ENCODE results near the gene ULBP2.
"Not testable (repeated sequence)": the region's sequence is repeated elsewhere in the genome, so short reads cannot be mapped to it uniquely, and the experiment has no call there.

Gene ULBP2
- total RNA-seq = 0.24 to 1.6 (median 0.79) reads per million in 18 experiments

- peak; percentile 84 to 86 for DNase-seq
Observed at GRCh38 chr6:149941583-149942460, at the start of gene ULBP2. ULBP2 (plus strand) TSS chr6:149942014; CDS start chr6:149942073, 59 bp downstream.

- peak in 1 of 2 donors; percentile 13 for DNase-seq
Observed at GRCh38 chr6:149895048-149895590, 46.7 kb upstream of the ULBP2 start.

GRCh38 chr6:149895833-149896271 lies 46.0 kb upstream of the ULBP2 start:
- peak in 1 of 2 donors; percentile 3 for DNase-seq

GRCh38 chr6:149896491-149896890 lies 45.3 kb upstream of the ULBP2 start:
- DNase-seq = no peak

GRCh38 chr6:149897015-149897697 lies 44.7 kb upstream of the ULBP2 start:
- no peak for DNase-seq

GRCh38 chr6:149897855-149898744 lies 43.7 kb upstream of the ULBP2 start, which contains the start of gene RAET1E:
RAET1E (minus strand) TSS chr6:149898113; CDS start chr6:149890901, 7,212 bp downstream.
- DNase-seq = no peak

GRCh38 chr6:149898966-149899365 lies 42.8 kb upstream of the ULBP2 start:
- DNase-seq = no peak

GRCh38 chr6:149899486-149899885 lies 42.3 kb upstream of the ULBP2 start:
- DNase-seq = no peak

GRCh38 chr6:149899926-149900619 lies 41.7 kb upstream of the ULBP2 start:
- no peak for DNase-seq

- no peak for DNase-seq
Observed at GRCh38 chr6:149900620-149901443, 41.0 kb upstream of the ULBP2 start.

- no peak for DNase-seq
Observed at GRCh38 chr6:149901444-149902140, 40.2 kb upstream of the ULBP2 start.

GRCh38 chr6:149903938-149904611 lies 37.7 kb upstream of the ULBP2 start:
- DNase-seq = no peak

GRCh38 chr6:149904661-149905370 lies 37.0 kb upstream of the ULBP2 start:
- DNase-seq = no peak

GRCh38 chr6:149905371-149905910 lies 36.4 kb upstream of the ULBP2 start:
- no peak for DNase-seq

GRCh38 chr6:149905911-149906371 lies 35.9 kb upstream of the ULBP2 start:
- no peak for DNase-seq

GRCh38 chr6:149906405-149906804 lies 35.4 kb upstream of the ULBP2 start:
- DNase-seq = no peak

GRCh38 chr6:149907317-149907716 lies 34.5 kb upstream of the ULBP2 start:
- DNase-seq = no peak

GRCh38 chr6:149908480-149908879 lies 33.3 kb upstream of the ULBP2 start:
- not testable (repeated sequence) for DNase-seq

All from inflammatory macrophage (primary cell).